MG63 (cell line): Measurements from ENCODE around the gene RDX. TPM values are rescaled to one million over a fixed set of nuclear protein-coding genes. Genes with fewer than 3 reads are reported as not detected.
"Not testable (repeated sequence)": the region's sequence is repeated elsewhere in the genome, so short reads cannot be mapped to it uniquely, and the experiment has no call there.

ENCODE experiments used
- DNase-seq: peaks from one replicate; pipeline ENCODE4 v3.0.0-alpha.2; 2020
- H3K27me3 ChIP-seq: fragments of 250-450 bp; sonication (Bioruptor Pico); 2 replicates; pipeline ENCODE4 v1.5.1; 2020; ENCODE audit warnings: mild to moderate bottlenecking, moderate library complexity
- H3K36me3 ChIP-seq: fragments of 250-450 bp; sonication (Bioruptor Pico); 2 replicates; pipeline ENCODE4 v1.5.1; 2020; ENCODE audit warnings: mild to moderate bottlenecking, moderate library complexity
- H3K4me3 ChIP-seq: fragments of 250-450 bp; sonication (Bioruptor Pico); 2 replicates; pipeline ENCODE4 v1.5.1; 2020; ENCODE audit warnings: mild to moderate bottlenecking, moderate library complexity
- H3K9me3 ChIP-seq: fragments of 250-450 bp; sonication (Bioruptor Pico); 2 replicates; pipeline ENCODE4 v1.5.1; 2020; ENCODE audit warnings: mild to moderate bottlenecking, moderate library complexity
- total RNA-seq: library from RNA; depleted of rRNA; stranded (reverse); fragments of >200 nt; shearing (Covaris generic); gene quantifications from 2 replicates; pipeline ENCODE4 v1.2.3, GENCODE V29; 2014; ENCODE audit warnings: low replicate concordance

Gene RDX
- total RNA-seq, 1 experiment from 2014 or later: 69.5 TPM

DNA sequence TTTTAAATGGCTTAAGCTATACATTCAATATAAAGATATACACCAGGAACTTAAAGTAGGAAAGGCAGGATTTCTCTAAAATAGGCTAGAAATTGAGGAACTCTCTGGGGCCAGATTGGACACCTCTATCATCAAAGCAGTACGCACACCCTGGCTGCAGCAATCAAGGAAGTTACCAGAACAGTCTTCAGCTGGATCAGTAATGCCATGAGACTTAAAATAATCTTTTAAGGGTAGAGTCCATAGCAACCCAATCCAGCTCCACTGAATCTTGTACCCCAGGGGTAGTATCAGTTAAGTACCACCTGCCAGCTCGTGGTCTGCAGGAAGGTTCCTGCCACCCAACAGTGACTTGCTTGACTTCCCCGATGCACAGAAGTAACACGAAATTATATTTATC is 3.0 kb downstream of the RDX start:
- Histone ChIP-seq H3K36me3 (peaks cover 20% of the 10 kb centered on the region), H3K4me3 (peak overlapping the region; percentile 94), H3K9me3 (no peaks in the 10 kb centered on the region), H3K27me3 (no peaks in the 10 kb centered on the region)
- no peak for DNase-seq

DNA sequence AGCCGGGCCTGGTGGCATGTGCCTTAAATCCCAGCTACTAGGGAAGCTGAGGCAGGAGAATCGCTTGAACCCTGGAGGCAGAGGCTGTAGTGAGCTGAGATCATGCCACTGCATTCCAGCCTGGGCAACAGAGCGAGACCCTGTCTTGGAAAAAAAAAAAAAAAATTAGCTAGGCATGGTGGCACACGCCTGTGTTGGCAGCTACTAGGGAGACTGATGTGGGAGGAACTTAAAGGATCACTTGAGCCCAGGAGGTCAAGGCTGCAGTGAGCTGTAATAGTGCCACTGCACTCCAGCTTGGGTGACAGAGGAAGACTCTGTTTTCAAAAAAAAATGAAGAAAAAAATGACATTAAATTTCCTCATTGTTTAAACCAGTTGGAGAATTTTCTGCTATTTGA is 4.3 kb downstream of the RDX start:
- H3K27me3 ChIP-seq, H3K4me3 ChIP-seq, DNase-seq, H3K9me3 ChIP-seq: not testable (repeated sequence)
- H3K36me3 ChIP-seq: peaks cover 26% of the 10 kb centered on the region

GRCh38 chr11:110290591-110291334 is 5.7 kb downstream of the RDX start:
- no peak for DNase-seq
- no peaks in the 10 kb centered on the region for H3K9me3 ChIP-seq

DNA sequence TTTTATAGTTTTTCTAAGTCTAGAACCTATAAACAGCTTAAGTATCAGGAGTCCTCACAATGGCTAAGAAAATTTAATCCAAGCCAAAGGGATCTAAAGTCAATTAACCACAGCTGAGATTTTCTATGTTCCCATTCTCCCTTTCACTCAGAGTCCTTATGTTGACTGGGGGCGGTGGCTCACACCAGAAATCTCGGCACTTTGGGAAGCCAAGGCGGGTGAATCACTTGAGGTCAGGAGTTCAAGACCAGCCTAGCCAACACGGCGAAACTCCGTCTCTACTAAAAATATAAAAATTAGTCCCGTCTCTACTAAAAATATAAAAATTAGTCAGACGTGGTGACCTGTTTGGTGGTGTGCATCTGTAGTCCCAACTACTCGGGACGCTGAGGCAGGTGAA is 6.9 kb downstream of the RDX start:
- H3K9me3 ChIP-seq: no peaks in the 10 kb centered on the region
- H3K27me3 ChIP-seq: no peaks in the 10 kb centered on the region
- no peak overlapping the region for H3K4me3 ChIP-seq
- peaks cover 33% of the 10 kb centered on the region for H3K36me3 ChIP-seq
- DNase-seq: peak; percentile 16

More at GRCh38 chr11:110290591-110291334, 5.7 kb downstream of the RDX start:
- peaks cover 36% of the 10 kb centered on the region for H3K36me3 ChIP-seq
- no peaks in the 10 kb centered on the region for H3K27me3 ChIP-seq
- no peak overlapping the region for H3K4me3 ChIP-seq

DNA sequence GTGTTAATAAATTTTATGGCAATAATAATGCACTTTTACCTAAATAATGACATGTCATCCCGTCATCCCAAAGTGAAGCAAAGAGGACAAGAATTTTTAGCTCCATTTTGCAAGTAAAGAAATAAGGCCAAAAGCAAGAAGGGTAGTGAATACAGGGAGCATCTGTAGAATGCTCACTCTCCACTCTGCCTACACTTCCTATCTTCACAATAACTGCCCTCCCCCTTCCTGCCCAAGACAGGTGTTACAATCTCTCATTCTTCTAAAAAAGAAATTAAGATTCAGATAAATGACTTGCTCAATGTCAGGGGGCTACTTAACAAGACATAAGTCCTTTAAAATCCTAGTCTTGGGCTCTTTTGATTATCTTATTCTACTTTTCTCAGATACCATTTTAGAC is 8.9 kb downstream of the RDX start:
- H3K27me3 ChIP-seq: no peaks in the 10 kb centered on the region
- no peaks in the 10 kb centered on the region for H3K9me3 ChIP-seq
- no peak for DNase-seq
- H3K4me3 ChIP-seq: no peak overlapping the region
- peaks cover 33% of the 10 kb centered on the region for H3K36me3 ChIP-seq

DNA sequence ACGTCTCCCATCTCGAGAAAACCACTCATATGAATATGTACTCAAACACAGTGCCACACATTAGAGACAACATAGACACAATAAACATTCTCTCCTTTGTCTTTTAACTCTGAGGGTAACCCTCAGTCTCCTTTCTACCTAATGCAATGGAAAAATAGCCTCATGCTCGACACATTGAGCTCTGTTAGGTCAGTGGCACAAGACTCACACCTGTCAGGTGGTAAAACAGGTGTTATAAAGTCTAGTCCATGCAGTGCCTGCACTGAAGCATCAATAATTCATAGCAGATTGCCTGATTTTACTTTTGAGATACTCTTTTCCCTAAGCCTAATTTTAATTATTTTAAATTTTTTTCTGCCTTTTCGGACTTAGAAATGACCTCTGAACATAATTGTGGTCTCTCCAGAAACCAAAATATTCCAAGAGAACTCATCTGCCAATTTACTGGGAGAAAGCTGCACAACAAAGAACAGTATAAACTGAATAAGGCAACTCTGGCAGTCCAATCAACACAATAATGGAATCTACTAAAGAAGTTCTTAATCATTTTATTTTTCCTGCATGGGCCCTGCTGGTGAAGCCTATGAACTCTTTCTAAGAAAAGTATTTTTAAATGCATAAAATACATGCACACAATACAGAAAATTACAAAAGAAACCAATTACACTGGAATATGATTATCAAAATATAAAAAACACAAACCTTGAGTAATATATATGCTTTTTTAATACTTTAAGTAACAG is 9.9 kb downstream of the RDX start:
- no peak for DNase-seq
- Histone ChIP-seq H3K27me3 (no peaks in the 10 kb centered on the region), H3K9me3 (no peaks in the 10 kb centered on the region)

GRCh38 chr11:110283862-110284261 is 12.6 kb downstream of the RDX start:
- Histone ChIP-seq H3K9me3 (no peaks in the 10 kb centered on the region), H3K36me3 (peaks cover 24% of the 10 kb centered on the region), H3K4me3 (no peak overlapping the region), H3K27me3 (no peaks in the 10 kb centered on the region)
- DNase-seq: no peak

More for the DNA sequence above, 9.9 kb downstream of the RDX start:
- peaks cover 28% of the 10 kb centered on the region for H3K36me3 ChIP-seq
- no peak overlapping the region for H3K4me3 ChIP-seq

DNA sequence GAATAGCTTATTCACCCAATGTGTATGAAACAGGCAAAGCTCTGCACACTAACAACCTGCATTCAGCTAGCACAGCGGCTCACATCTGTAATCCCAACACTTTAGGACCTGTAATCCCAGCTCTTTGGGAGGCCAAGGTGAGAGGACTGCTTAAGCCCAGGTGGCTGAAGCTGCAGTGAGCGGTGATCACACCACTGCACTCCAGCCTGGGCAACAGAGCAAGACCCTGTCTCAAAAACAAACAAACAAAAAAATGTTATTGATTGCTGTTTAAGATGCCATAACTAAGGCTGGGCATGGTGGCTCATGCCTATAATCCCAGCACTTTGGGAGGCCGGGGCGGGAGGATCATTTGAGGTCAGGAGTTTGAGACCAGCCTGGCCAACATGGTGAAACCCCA is 15.8 kb downstream of the RDX start:
- not testable (repeated sequence) for H3K9me3 ChIP-seq, H3K4me3 ChIP-seq, H3K27me3 ChIP-seq, DNase-seq
- peaks cover 27% of the 10 kb centered on the region for H3K36me3 ChIP-seq

DNA sequence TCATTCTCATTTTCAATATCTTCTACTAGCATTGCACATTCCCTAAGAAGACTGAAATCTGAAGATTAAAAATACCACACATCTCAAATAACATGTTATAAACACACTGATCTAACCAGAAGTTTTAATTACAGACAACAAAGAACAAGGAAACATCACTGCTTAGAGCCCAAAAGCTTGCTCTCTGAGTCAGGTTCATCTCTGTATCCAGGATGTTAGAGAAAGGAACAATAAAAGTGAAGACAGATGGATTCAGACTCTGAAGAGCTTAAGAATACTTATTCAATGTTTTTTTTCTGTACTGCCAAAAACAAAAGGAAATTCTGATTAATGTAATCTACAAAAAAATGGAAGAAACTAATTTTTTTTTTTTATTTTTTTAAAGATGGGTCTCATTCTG is 16.5 kb downstream of the RDX start:
- H3K27me3 ChIP-seq: no peaks in the 10 kb centered on the region
- H3K9me3 ChIP-seq: no peaks in the 10 kb centered on the region
- DNase-seq: no peak
- peaks cover 30% of the 10 kb centered on the region for H3K36me3 ChIP-seq
- H3K4me3 ChIP-seq: no peak overlapping the region

DNA sequence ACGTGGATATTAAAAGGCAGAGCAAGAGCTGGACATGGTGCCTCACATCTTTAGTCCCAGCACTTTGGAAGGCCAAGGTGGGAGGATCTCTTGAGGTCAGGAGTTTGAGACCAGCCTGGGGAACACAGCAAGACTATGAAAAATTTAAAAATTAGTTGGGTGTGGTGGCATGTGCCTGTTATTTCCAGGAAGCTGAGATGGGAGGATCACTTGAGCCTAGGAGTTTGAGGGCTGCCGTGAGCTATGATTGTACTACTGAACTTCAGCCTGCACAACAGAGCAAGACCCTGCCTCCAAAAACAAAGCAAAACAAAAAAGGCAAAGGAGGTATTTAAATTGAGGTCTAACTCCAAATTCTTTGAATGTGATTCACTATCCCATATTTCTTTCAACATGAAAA is 23.5 kb downstream of the RDX start:
- H3K4me3 ChIP-seq: no peak overlapping the region
- H3K9me3 ChIP-seq: no peaks in the 10 kb centered on the region
- no peaks in the 10 kb centered on the region for H3K27me3 ChIP-seq
- DNase-seq: no peak
- H3K36me3 ChIP-seq: peaks cover 66% of the 10 kb centered on the region

- H3K27me3 ChIP-seq: no peaks in the 10 kb centered on the region
- peaks cover 57% of the 10 kb centered on the region for H3K36me3 ChIP-seq
- no peak overlapping the region for H3K4me3 ChIP-seq
- no peaks in the 10 kb centered on the region for H3K9me3 ChIP-seq
- DNase-seq: no peak
Measured at GRCh38 chr11:110269996-110270395, 26.4 kb downstream of the RDX start.

DNA sequence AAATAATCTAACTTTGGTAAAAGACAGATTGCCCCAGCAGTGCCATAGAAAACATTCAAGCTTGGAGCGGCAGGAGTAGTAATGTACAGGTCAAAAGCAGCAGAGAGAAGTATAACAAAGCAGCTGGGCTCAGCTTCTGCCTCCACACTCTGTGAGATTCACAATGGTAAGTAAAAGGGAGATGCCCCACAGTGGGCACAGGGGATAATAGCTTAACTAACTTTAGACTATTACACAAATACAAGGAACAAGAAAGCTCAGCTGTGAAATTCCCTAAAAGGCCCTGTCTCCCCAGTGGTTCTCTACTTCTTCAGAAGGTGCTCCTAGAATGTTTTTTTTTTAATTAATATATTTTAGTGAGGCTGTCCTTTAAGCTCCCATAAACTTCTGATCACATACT is 28.0 kb downstream of the RDX start:
- Histone ChIP-seq H3K27me3 (no peaks in the 10 kb centered on the region), H3K9me3 (no peaks in the 10 kb centered on the region), H3K36me3 (peaks cover 51% of the 10 kb centered on the region), H3K4me3 (no peak overlapping the region)
- DNase-seq: no peak

GRCh38 chr11:110262072-110262403 is 34.4 kb downstream of the RDX start:
- no peaks in the 10 kb centered on the region for H3K9me3 ChIP-seq
- peaks cover 44% of the 10 kb centered on the region for H3K36me3 ChIP-seq
- H3K4me3 ChIP-seq: no peak overlapping the region
- H3K27me3 ChIP-seq: no peaks in the 10 kb centered on the region
- DNase-seq: no peak

DNA sequence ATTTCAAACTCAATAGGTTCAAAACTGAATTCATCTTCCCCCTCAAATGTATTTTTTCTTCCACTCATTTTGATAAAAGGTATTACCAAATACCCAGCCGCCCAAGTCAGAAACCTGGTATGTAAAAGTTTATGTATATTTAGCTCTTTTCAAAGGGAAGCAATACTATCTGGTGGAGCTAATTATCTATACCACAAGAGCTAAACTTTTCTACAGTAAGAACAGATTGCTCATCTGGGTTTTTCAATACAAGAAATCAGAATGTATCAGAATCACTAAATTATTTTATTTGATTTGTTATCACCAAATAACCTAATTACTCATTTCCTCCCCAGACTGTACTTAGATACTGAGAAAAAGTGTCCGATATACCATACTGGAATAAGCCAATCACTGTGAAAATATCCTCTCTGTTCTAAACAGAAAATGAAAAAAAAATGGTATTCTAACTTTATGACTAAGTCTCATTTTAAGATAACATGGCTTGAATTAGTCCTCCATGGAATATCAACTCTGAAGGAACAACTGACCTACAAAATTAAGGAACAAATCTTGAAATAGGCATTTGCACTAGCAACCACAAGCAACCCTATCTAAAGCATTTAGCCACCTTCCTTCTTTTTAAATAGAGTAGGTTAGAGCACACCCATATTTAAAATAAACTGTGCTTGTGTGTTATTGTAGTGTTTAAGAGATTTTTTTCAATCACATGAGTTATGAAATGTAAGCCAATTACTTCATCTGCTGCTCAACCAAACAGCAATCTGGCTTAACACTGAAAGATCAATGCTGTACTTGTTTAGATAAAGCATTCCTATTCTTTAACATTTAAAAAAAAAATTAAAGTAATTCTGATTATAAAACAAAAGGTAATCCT is 35.0 kb downstream of the RDX start:
- peaks cover 42% of the 10 kb centered on the region for H3K36me3 ChIP-seq
- no peaks in the 10 kb centered on the region for H3K9me3 ChIP-seq
- H3K27me3 ChIP-seq: no peaks in the 10 kb centered on the region
- no peak for DNase-seq
- H3K4me3 ChIP-seq: no peak overlapping the region

DNA sequence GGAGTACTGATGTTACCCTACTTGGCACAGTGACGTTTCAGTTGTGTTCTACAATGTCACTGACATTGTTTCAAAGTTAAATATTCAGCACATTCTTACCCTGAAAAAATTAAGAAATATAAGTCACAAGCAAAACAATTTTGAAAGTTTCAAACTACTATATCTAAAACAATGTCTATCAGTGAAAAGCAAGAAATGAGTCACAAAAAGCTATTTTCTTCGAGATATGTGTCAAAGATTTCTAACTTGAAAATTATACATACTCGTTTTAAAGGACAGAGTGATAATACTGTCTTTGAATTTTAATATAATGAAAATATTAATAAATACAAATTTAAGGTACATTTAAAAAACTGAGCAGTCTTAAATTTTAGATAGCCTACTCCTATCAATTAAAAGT is 42.9 kb downstream of the RDX start:
- no peak overlapping the region for H3K4me3 ChIP-seq
- no peaks in the 10 kb centered on the region for H3K27me3 ChIP-seq
- DNase-seq: no peak
- no peaks in the 10 kb centered on the region for H3K9me3 ChIP-seq
- H3K36me3 ChIP-seq: peaks cover 55% of the 10 kb centered on the region

GRCh38 chr11:110251836-110252235 is 44.6 kb downstream of the RDX start:
- Histone ChIP-seq H3K9me3 (no peaks in the 10 kb centered on the region), H3K4me3 (no peak overlapping the region), H3K27me3 (no peaks in the 10 kb centered on the region), H3K36me3 (peaks cover 64% of the 10 kb centered on the region)
- DNase-seq: peak; percentile 11

GRCh38 chr11:110250168-110250567 is 46.2 kb downstream of the RDX start:
- Histone ChIP-seq H3K36me3 (peaks cover 70% of the 10 kb centered on the region), H3K27me3 (no peaks in the 10 kb centered on the region), H3K9me3 (no peaks in the 10 kb centered on the region), H3K4me3 (no peak overlapping the region)
- no peak for DNase-seq
